Measurements from ENCODE around the gene ORC3.
A peak's percentile ranks its signal among the peaks of the same experiment; 100 is the strongest.
"Not testable (repeated sequence)": the region's sequence is repeated elsewhere in the genome, so short reads cannot be mapped to it uniquely, and the experiment has no call there.

Gene ORC3

GRCh38 chr6:87684895-87685654 lies 95.1 kb downstream of the ORC3 start:
- TF ChIP-seq CTCF (IDR thresholded peaks at IDR 0.05; ENCODE audit: low read length, missing control alignments) = no peak
- no peak overlapping the region for H3K4me3 ChIP-seq (replicated peaks; ENCODE audit: low read depth, low read length)
- DNase-seq (ENCODE audit: low read depth) = no peak

- not testable (repeated sequence) for DNase-seq (ENCODE audit: low read depth); H3K4me3 ChIP-seq (replicated peaks; ENCODE audit: low read depth, low read length)
These were observed 96.8 kb downstream of the ORC3 start for GRCh38 chr6:87686636-87687205.

- no peak for TF ChIP-seq CTCF (IDR thresholded peaks at IDR 0.05; ENCODE audit: low read length, missing control alignments)
- DNase-seq (ENCODE audit: low read depth) = no peak
- no peak overlapping the region for H3K4me3 ChIP-seq (replicated peaks; ENCODE audit: low read depth, low read length)
These were observed 97.4 kb downstream of the ORC3 start for GRCh38 chr6:87687296-87687695.

GRCh38 chr6:87687893-87688292 lies 98.0 kb downstream of the ORC3 start:
- DNase-seq (ENCODE audit: low read depth); H3K4me3 ChIP-seq (replicated peaks; ENCODE audit: low read depth, low read length): not testable (repeated sequence)

GRCh38 chr6:87690441-87690840 lies 100.5 kb downstream of the ORC3 start:
- DNase-seq (ENCODE audit: low read depth) = no peak
- no peak for TF ChIP-seq CTCF (IDR thresholded peaks at IDR 0.05; ENCODE audit: low read length, missing control alignments)
- H3K4me3 ChIP-seq (replicated peaks; ENCODE audit: low read depth, low read length) = no peak overlapping the region

GRCh38 chr6:87692086-87692485 lies 102.2 kb downstream of the ORC3 start:
- no peak for TF ChIP-seq CTCF (IDR thresholded peaks at IDR 0.05; ENCODE audit: low read length, missing control alignments)
- DNase-seq (ENCODE audit: low read depth) = no peak
- no peak overlapping the region for H3K4me3 ChIP-seq (replicated peaks; ENCODE audit: low read depth, low read length)

- not testable (repeated sequence) for H3K4me3 ChIP-seq (replicated peaks; ENCODE audit: low read depth, low read length); DNase-seq (ENCODE audit: low read depth)
These were observed 106.9 kb downstream of the ORC3 start for GRCh38 chr6:87696817-87697216.

GRCh38 chr6:87697581-87698546 lies 107.9 kb downstream of the ORC3 start:
- no peak for TF ChIP-seq CTCF (IDR thresholded peaks at IDR 0.05; ENCODE audit: low read length, missing control alignments)
- peak overlapping the region; percentile 97 for H3K4me3 ChIP-seq (replicated peaks; ENCODE audit: low read depth, low read length)

More at GRCh38 chr6:87697581-87698546, 107.9 kb downstream of the ORC3 start:
- DNase-seq (ENCODE audit: low read depth) = peak; percentile 92
